ENCODE measurements around the gene HCFC1. TPM values are rescaled to one million over a fixed set of nuclear protein-coding genes. Genes with fewer than 3 reads are reported as not detected.

The HCFC1 gene
- polyA plus RNA-seq, 12 donors = 24.3 to 129 (median 31.2) TPM

- no peak for DNase-seq
Observed at GRCh38 chrX:153941336-153942252, 30.0 kb downstream of the HCFC1 start.

DNA sequence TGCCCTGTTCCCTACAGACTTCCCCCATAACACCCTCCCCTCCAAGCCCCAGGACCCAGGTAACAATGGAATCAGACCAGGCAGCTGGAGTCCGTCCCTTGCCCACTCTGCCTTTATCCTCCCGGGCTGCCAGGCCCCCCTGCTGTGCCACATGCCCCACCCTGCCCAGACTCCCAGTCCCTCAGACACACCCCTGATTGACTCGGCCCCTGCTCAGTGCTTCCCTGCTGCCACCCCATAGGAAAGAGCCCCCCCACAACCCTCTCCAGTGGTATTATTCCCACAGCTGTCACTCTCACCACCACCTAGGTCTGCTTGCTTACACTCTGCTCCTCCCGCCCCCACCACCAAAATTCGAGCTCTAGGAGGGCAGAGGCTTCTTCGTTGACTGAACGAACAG, 32.0 kb downstream of the HCFC1 start:
- no peak for DNase-seq

DNA sequence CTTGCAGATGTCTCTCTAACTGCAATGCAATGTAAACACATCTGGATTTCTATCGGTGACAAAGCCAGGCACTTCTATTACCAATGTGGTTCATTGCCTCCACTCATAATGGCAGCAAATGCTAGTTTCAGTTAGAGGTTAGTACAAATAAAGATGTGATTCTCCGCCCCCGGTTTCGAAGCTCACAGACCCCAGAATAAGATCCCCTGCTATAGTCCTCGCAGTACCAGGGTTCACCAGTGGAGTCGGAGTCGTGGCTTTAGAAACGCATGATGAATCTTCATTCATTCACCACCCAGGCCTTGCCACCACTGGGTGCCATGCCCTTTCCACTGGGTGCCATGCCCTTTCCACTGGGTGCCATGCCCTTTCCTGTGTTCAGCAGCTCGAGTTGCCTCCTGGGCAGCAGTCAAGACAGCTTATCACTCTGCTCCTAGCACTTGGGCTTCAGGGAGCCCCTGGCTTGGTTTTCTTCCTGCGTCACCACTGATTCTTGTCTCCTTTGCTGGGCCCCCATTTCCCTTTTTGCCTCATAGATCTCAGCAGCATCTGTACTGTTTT, 33.3 kb downstream of the HCFC1 start:
- no peak for DNase-seq

DNA sequence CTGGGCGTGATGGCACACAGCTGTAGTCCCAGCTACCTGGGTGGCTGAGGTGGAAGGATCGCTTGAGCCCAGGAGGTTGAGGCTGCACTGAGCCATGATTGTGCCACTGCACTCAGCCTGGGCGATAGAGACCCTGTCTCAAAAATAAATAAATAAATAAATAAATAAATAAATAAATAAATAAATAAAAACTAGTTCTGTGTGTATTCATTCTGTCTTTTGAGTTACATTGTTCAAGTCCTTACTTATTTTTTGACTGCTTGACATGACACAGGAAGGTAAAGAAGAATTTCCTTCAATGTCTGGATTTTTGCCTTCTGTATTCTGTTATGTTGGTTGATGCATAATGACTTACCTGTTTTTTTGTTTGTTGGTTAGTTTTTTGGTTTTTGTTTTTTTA, 34.6 kb downstream of the HCFC1 start:
- DNase-seq = no peak

- no peak for DNase-seq
Observed at GRCh38 chrX:153935326-153935851, 36.2 kb downstream of the HCFC1 start.

DNA sequence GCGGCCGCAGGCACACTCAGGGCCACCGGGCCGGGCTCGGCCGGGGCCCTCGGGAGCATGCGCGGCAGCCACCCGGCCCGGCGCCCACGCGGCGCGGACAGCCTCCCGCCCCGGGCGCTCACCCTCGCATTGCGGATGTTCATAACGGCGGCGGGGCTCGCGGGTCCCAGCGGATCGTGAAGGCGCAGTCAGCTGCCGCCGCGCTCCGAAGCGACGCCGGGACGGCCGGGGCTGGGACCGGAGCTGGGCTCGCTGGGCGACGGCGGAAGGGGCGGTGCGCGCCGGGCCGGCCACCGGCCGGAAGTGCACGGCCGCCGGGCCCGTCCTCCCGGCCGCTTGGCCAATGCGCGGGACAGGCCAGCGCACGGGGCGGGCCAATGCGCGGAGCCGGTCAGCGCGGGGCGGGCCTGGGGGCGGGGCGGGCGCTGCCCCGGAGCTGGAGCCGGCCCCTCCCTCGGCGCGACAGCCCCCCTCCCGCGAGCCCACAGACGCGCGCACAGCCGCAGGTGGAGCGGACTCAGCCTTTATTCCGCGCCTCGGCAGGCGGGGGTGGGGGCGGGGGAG, 36.8 kb downstream of the HCFC1 start, which contains the start of gene NAA10:
Gene NAA10 (minus strand): TSS at position 276 of the 564 bp plus-strand sequence. CDS start 133 bp downstream, at position 143.
- peak; percentile 60 for DNase-seq

GRCh38 chrX:153934148-153934761, 37.4 kb downstream of the HCFC1 start:
- DNase-seq = no peak

DNA sequence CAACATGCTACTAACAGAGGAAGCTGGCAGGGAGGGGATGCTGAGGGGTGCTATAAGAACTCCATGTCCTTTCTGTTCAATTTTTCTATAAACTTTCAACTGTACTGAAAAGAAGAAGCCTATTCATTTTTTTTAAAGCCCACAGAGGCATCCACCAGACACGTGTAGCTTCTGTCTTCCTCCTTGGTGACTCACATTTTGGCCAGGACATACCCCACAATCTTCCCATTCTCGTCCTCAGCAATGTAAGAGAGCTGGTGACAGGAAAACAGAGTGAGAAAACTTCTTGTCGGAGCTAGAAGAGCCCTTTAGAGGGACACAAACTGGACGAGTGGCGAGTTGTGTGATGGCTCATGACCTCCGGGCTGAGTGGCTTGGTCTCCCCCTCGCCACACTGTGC, 37.9 kb downstream of the HCFC1 start:
- no peak for DNase-seq

GRCh38 chrX:153932220-153932915, 39.2 kb downstream of the HCFC1 start:
- no peak for DNase-seq

DNA sequence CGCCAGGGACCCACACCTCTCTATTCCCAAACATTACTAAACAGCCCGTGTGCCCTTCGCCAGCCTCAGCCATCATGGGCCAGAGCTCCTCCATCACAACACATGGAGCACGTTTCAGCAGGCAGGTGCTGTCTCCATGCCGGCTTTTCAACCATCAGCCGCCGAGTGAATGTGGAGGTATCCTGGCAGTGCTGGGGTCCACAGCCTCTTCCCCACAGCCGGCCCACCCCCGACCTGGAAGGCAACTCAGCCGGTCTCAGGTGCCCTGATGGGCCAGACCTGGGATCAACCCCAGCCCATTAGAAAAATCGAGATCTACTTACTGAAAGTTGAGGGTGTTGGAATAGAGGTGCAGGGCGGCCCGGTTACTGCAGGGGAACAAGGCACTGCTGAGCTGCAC, 39.9 kb downstream of the HCFC1 start:
- DNase-seq = no peak

DNA sequence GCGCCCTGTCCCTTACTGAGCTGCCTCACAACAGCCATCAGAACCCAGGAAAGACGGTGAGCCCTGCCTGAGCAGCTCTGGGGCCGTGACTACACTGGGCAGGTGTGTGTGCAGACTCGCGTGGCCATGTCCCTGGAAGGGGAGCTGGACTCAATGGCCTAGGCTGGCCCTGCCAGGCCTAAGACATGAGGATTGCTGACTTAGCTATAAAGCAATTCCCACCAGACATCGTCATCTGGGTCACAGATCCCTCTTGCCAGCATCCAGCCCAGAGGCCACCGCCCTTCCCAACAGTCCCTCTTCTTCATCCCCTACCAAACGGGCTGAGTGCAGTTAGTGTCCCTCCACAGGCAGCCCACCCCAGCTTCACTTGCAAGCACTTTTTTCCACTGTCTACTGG, 40.5 kb downstream of the HCFC1 start:
- no peak for DNase-seq

GRCh38 chrX:153930011-153930910, 41.4 kb downstream of the HCFC1 start:
- DNase-seq = no peak

DNA sequence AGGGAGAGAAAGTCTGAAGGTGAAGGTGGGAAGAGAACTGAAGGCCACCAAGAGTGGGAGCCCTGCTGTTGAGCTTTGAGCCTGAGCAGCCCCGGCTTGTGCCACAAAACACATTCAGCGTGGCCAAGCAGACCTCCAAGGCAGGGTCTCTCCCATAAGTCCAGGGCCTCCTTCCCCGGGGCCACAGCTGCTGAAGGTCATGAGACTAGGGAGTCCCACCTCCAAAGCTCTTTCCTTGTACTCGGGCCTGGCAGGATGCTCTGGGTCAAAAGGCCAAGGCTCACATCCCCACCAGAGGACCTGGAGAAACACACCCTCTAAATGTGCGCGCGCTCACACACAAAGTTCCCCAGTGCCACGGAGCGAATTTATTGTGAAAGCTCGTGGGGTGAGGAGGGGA, 42.0 kb downstream of the HCFC1 start:
- DNase-seq = no peak

GRCh38 chrX:153928846-153929245, 42.8 kb downstream of the HCFC1 start:
- DNase-seq = no peak

- DNase-seq = peak; percentile 95
Observed at GRCh38 chrX:153927922-153928760, 43.5 kb downstream of the HCFC1 start.

DNA sequence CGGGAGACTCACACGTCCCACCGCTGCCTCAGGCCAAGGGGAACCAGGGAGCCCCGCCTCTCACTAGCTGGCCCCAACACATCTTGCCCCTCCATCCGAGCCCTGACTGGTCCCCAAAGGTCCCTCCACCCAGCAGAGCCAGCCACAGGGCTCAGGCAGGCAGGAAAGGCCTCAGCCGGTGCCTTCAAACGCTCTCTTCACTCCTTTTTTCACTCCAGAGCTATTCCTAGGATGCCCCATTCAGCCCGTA, 44.0 kb downstream of the HCFC1 start:
- no peak for DNase-seq

DNA sequence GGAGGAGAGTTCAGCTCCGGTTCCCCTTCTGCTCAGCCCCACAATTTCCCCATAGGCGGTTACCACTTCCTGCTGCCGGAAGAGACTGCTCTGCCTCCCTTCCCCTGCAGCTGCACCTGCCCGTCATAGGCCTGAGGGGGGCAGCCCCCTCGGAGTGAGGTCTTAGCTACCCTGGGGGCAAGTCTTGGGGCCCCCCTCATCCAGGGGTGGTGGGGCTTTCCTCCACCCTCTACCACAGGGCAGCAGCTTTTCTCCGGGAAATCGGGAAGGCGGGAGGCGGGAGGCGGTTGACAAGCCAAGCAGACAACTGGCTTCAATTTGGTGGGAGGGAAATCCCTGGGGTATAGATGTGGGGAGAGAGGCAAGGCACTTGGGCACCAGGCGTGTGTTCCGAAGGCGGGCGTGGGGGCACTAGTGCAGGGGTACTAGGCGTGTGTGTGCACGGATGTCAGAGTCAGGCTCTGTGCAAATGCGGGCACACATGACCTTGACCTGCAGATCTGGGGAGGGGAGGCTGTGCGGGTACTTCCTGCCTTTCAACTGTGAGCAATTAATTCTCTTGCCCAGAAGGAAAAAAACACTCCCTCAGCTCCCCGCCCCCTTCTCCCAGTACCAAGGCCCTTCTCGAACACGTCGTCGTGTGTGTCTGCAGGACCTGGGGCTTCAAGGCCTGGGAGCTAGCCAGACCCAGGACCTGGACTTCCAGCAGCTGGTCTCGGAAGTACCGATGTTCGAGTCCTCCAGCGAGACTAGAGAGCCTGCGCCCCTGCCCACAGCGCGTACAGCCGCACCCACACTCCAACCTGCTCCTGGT, 44.6 kb downstream of the HCFC1 start:
- DNase-seq = peak; percentile 52

- DNase-seq = no peak
Observed at GRCh38 chrX:153926552-153926857, 45.1 kb downstream of the HCFC1 start.

Measured in muscle of arm (tissue), 12 donors.